ENCODE results near the gene DHRS12.

DNA sequence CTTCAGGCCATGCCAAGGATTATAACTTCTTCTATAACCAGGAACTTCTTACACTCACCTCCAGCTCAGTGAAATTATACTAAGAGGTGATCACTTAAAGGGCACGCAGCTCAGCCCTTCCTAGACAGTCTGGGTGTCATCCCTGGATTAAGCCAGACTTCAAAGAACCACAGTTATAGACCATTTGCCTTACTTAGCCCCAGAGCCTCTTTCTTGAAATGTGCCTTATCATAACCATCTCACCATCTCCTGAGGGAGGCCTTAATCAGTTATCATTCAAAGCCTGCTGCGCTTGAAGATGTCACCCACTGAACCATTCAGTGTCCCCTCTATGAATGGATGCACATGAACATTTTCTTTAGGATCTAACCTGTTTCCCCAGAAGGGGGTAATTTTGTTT, 10.1 kb upstream of the DHRS12 start:
- no peak for TF ChIP-seq CTCF (IDR thresholded peaks at IDR 0.05; ENCODE audit: borderline replicate concordance, extremely low read depth, low read length, poor library complexity, severe bottlenecking)
- no peak for TF ChIP-seq EZH2 (IDR thresholded peaks at IDR 0.05; ENCODE audit: borderline replicate concordance, low read depth, low read length, severe bottlenecking)

Measured in DND-41 (cell line).